Activated CD4-positive, CD25-positive, alpha-beta regulatory T cell (primary cell): ENCODE results near the gene TBC1D1.

Experiments used
- DNase-seq, 4 experiments: peaks; one replicate each; lab custom pipeline; 2025; lab: John Stamatoyannopoulos, UW

The TBC1D1 gene

DNA sequence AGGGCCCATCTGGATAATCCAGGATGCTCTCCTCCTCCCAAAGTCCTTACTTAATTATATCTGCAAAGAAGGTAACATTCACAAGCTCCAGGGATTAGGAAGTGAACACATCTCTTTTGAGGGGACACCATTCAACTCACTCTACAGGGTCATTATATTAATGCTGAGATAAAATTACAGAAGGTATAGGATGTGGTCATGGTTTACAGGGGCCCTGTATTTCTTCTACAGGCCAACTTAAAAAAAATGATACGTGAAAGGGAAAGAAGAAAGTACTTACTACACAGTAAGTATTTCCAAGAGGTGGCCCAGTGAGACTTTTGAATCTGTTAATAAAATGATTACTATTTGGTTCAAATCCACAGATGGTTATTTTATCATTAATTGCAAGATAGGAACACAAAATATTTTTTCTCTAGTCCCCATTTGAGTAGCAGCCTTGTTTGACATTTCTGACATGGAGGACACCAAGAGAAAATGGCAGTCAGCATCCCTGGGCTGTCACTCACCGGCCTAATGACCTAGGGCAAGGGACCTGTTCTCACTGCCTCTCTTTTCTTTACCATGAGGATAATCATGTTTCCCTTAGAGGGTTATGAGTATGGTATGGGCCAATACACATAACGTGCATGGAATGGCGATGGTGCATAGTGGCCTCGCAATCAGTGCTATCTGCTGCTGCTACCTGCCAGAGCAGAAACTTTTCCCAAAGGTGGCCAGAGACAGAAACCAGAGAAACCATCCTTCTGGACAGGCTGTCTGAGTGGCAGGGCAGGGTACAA is 209.8 kb downstream of the TBC1D1 start:
- DNase-seq, result no peak

GRCh38 chr4:38101563-38101962 is 210.7 kb downstream of the TBC1D1 start:
- no peak for DNase-seq

DNA sequence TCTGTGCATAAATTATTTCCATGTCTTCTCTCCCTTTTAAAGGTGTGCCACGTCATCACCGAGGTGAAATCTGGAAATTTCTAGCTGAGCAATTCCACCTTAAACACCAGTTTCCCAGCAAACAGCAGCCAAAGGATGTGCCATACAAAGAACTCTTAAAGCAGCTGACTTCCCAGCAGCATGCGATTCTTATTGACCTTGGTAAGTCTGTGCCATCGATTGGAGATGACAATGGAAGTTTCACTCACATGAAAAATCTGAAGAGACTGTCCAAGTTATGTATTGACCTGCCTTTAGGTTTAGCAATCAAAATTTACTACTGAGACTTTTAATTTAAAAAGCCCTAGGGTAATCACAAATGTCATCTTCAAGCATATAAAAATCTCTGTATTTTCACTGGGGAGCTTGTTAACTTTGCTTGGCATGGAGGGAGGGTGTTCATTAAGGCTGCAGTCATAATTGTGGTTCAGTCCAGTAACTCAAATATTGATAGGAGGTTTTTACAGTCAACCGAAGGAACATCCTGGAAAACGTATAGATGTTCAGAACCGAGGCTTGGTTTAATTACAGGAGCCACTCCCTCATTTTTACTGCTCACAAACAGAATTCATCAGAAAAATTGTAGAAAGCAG is 212.2 kb downstream of the TBC1D1 start:
- no peak for DNase-seq

DNA sequence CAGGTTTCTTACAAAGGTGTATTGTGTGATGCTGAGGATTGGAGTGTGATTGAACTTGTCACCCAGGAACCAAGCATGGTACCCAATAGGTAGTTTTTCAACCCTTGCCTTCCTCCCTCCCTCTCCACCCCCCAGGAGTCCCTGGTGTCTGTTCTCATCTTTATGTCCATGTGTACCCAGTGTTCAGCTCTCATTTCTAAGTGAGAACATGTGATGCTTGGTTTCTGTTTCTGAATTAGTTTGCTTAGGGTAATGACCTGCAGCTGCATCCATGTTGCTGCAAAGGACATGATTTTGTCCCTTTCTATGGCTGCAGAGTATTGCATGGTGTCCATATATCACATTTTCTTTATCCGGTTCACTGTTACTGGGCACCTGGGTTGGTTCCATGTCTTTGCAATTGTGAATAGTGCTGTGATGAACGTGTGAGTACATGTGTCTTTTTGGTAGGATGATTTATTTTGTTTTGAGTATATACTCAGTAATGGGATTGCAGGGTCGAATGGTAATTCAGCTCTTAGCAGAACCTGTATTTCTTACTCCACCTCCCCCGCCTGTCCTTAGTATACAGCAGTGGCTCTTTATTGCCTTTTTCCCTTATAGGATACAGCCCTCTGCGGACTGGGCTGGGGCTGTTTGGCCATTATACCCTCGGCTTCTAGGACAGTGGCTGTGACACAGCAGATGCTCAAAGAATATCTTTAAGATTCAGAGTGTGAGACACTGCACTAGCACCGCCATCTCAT is 214.8 kb downstream of the TBC1D1 start:
- DNase-seq, result no peak

GRCh38 chr4:38106311-38106710 is 215.4 kb downstream of the TBC1D1 start:
- DNase-seq, result no peak

- DNase-seq, result no peak
Observed at GRCh38 chr4:38106886-38107514, 216.1 kb downstream of the TBC1D1 start.

GRCh38 chr4:38107818-38108217 is 216.9 kb downstream of the TBC1D1 start:
- no peak for DNase-seq

- no peak for DNase-seq
Observed at GRCh38 chr4:38109370-38109769, 218.5 kb downstream of the TBC1D1 start.

DNA sequence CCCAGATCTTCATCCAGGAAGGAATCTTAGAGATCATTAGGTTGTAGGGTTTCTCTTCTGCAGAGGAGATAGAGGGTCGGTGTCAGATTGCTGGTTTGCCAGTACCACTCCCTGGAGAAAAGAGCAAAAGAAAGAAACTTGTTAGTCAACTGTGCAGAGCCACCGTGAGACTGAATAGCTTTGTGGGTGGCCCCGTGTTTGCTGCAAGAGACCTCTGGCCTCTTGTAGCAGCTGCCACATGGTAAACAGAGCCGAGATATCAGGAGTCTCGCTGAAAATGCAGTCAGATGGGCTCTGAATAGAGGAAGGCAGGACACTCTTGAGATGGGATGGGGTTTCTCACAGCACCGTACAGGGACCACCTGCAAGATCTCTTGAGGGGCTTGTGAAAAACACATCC is 219.0 kb downstream of the TBC1D1 start:
- DNase-seq, result no peak

DNA sequence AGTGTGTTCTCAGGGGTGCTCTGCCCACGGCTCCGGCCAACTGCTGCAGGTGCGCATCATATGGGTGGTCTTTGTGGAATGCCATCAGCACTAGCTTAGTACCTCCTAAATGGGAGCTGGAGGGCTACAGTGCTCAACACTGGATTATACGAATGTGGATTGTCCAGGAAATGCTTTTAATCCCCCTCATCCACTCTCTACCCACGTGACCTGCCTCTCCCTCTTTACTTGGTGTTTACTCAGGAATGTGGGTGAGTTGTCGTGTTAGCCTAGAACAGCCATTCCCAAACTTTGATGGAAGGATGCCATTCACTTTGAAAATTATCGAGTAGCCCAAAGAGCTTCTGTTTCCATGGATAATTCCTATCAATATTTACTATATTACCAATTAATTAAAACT is 220.1 kb downstream of the TBC1D1 start:
- no peak for DNase-seq

DNA sequence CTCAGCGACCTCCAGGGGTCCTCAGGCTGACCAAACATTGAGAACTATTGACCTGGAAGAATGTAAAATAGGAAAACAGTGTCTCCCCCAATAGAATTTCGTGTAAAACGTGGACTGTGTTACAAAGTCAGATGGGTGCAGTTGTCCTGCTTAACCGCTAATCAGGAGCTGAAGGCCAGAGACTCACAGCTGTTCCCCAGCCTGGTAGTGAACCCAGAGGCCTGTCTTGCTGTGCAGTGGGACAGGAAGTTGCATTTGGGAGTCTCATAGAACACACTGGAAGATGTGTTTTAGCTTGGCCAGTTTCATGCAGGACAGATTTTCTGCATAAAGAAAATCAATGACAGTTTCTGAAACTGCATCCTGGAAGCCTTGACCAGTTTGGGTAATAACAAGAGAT is 220.8 kb downstream of the TBC1D1 start:
- DNase-seq, result no peak

DNA sequence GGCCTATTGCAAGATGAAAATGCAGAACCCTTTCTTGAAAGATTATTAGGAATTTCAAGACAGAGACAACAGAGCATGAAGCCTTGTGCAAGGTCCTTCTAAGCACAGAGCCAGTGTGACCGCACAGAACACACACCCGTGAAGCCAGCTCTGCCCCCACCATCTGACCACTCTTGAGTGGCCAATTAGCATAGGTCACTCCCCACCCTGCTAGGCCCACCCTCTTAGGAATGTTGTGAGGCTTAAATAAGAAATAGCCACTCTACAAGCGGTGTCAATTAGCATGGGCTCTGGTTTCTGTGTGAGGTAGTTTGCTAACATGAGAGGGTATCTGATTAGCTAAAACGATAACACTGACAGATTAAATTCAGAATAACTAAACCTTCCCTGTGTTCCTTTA is 222.2 kb downstream of the TBC1D1 start:
- DNase-seq, result no peak

DNA sequence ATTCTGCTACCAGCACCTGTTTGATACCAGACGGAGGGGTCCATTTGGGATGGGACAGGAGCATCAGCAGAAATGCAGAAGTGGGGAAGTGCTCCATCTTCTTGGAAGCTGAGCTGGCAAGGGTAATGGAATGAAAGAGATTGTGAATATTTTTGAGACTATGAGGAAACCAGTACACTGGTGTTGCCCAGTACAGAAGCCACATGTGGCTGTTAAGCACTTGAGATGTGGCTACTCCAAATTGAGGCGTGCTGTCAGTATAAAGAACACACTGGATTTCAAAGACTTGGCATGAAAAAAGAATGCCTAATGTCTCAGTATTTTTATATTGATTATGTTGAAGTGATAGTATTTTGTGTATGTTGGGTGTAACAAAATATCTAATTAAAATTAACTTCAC is 222.7 kb downstream of the TBC1D1 start:
- DNase-seq, result no peak

GRCh38 chr4:38114386-38115150 is 223.7 kb downstream of the TBC1D1 start:
- DNase-seq, result no peak

- no peak for DNase-seq
Observed at GRCh38 chr4:38115601-38116000, 224.7 kb downstream of the TBC1D1 start.

GRCh38 chr4:38117591-38117990 is 226.7 kb downstream of the TBC1D1 start:
- no peak for DNase-seq

GRCh38 chr4:38119668-38120385 is 228.9 kb downstream of the TBC1D1 start:
- no peak for DNase-seq

GRCh38 chr4:38120772-38121171 is 229.9 kb downstream of the TBC1D1 start:
- DNase-seq, result no peak

DNA sequence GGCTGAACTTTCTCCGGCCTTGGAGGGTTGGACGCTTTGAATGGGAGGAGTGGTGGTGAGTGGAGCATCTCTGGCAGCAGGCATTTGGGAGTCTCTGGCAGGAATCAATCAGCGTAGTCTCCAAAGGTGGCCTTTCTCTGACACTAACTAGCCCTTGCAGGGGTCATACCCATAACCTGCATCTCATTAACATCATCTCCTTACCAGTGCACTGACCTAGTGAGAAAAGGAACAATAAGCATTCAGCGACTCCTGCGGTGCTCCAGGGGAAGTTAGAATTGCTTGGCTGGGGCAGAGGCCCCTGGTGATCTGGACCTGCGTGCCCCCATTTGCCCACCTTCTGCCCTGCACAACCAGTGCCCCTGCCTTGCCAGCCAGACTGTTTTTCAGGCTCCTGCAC is 231.2 kb downstream of the TBC1D1 start:
- no peak for DNase-seq

- no peak for DNase-seq
Observed at GRCh38 chr4:38123555-38123954, 232.7 kb downstream of the TBC1D1 start.

DNA sequence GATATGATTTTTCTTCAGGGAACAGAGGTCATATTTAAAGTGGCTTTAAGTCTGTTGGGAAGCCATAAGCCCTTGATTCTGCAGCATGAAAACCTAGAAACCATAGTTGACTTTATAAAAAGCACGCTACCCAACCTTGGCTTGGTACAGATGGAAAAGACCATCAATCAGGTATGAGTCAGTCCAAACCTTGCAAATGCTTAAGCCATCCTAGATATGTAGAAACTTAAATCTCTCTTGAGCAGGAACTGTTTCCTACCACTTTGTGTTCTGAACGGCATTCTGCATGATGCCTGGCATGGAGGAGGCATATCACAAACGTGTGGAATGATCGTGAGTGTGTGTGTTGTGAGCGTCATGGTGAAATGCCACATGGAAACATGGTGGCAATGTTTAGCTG is 234.1 kb downstream of the TBC1D1 start:
- DNase-seq, result no peak
